WERI-Rb-1 (cell line): Measurements from ENCODE around the gene KCNN2.
"Not testable (repeated sequence)": the region's sequence is repeated elsewhere in the genome, so short reads cannot be mapped to it uniquely, and the experiment has no call there.

Experiments
- DNase-seq: peaks from one replicate; pipeline ENCODE4 v3.0.0-alpha.2; 2020
- H3K27ac ChIP-seq: fragments of 250-450 bp; sonication (Bioruptor Pico); 2 replicates; pipeline ENCODE4 v1.5.1; 2020; ENCODE audit warnings: mild to moderate bottlenecking, moderate library complexity
- H3K27me3 ChIP-seq: fragments of 250-450 bp; sonication (Bioruptor Pico); 2 replicates; pipeline ENCODE4 v1.5.1; 2021; ENCODE audit warnings: mild to moderate bottlenecking, low read depth, moderate library complexity; ENCODE audit not compliant: insufficient read depth, severe bottlenecking
- H3K36me3 ChIP-seq: fragments of 250-450 bp; sonication (Bioruptor Pico); 2 replicates; pipeline ENCODE4 v1.5.1; 2020; ENCODE audit warnings: mild to moderate bottlenecking, moderate library complexity
- H3K4me3 ChIP-seq: 2 replicates; pipeline ENCODE4 v1.5.1; 2011; ENCODE audit warnings: low read depth, mild to moderate bottlenecking, control low read depth, low read length
- H3K9me3 ChIP-seq: fragments of 250-450 bp; sonication (Bioruptor Pico); 2 replicates; pipeline ENCODE4 v1.5.1; 2021; ENCODE audit warnings: mild to moderate bottlenecking, moderate library complexity; ENCODE audit not compliant: severe bottlenecking
- TF ChIP-seq, protein P1 (sequence below): IDR thresholded peaks from 2 replicates; pipeline ENCODE4 v1.5.1; 2011; ENCODE audit warnings: low read depth, mild to moderate bottlenecking, control low read depth, inconsistent platforms, low read length

The KCNN2 gene

GRCh38 chr5:114430532-114430931, 68.7 kb downstream of the KCNN2 start:
- H3K4me3 ChIP-seq, result no peak overlapping the region
- TF ChIP-seq, protein P1, sequence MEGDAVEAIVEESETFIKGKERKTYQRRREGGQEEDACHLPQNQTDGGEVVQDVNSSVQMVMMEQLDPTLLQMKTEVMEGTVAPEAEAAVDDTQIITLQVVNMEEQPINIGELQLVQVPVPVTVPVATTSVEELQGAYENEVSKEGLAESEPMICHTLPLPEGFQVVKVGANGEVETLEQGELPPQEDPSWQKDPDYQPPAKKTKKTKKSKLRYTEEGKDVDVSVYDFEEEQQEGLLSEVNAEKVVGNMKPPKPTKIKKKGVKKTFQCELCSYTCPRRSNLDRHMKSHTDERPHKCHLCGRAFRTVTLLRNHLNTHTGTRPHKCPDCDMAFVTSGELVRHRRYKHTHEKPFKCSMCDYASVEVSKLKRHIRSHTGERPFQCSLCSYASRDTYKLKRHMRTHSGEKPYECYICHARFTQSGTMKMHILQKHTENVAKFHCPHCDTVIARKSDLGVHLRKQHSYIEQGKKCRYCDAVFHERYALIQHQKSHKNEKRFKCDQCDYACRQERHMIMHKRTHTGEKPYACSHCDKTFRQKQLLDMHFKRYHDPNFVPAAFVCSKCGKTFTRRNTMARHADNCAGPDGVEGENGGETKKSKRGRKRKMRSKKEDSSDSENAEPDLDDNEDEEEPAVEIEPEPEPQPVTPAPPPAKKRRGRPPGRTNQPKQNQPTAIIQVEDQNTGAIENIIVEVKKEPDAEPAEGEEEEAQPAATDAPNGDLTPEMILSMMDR, result no peak
- no peaks in the 10 kb centered on the region for H3K27me3 ChIP-seq
- no peak for DNase-seq
- H3K36me3 ChIP-seq, result no peaks in the 10 kb centered on the region
- no peak overlapping the region for H3K27ac ChIP-seq
- H3K9me3 ChIP-seq, result no peaks in the 10 kb centered on the region

DNA sequence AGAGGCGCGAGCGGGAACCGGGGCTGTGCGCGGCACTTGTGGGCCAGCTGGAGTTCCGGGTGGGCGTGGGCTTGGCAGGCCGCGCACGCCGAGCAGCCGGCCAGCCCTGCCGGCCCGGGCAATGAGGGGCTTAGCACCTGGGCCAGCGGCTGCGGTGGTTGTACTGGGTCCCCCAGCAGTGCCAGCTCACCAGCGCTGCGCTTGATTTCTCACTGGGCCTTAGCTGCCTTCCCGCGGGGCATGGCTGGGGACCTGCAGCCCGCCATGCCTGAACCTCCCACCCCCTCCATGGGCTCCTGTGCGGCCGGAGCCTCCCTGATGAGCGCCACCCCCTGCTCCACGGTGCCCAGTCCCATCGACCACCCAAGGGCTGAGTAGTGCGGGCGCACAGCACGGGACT, 70.8 kb downstream of the KCNN2 start:
- not testable (repeated sequence) for H3K36me3 ChIP-seq, DNase-seq, H3K27me3 ChIP-seq, H3K9me3 ChIP-seq, H3K27ac ChIP-seq, H3K4me3 ChIP-seq

DNA sequence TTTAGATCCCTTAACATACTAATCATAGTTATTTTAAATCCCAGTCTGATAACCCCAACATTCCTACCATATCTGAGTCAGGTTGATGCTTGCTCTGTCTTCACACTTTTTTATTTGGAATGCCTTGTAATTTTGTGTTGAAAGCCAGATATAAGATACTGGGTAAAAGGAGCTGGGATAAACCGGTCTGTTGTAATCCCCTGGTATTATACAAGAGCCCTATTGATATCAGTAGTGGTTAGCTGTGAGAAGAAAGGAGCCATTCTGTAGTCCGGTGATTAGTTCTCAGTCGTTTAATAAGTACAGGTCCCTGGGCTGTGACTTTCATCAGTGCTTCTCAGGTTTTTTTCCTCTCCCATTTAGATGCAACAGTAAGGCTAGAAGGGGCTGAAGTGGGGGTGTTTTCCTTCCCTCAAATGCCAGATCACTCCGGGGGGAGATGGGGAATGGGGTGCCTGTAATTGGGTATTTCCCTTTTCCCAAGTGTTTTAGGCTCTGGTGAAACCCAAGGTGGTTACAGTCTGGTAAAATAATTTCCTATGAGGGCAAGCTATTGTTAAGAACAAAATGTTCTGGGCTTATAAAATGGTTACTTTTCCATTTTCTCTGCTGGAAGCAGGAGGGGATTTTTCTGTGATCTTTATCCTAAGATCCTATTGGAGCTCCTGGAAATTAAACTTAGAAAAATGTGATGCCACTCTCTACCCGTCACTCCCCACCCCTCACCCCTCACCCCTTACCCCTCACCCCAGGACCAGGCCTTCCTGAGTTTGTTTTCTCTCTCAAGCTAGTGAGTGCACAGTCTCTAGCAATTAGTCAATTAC, 72.7 kb downstream of the KCNN2 start:
- H3K4me3 ChIP-seq, result no peak overlapping the region
- H3K36me3 ChIP-seq, result no peaks in the 10 kb centered on the region
- H3K9me3 ChIP-seq, result no peaks in the 10 kb centered on the region
- H3K27me3 ChIP-seq, result peaks cover 7% of the 10 kb centered on the region
- no peak overlapping the region for H3K27ac ChIP-seq
- TF ChIP-seq, protein P1, result no peak
- DNase-seq, result no peak

DNA sequence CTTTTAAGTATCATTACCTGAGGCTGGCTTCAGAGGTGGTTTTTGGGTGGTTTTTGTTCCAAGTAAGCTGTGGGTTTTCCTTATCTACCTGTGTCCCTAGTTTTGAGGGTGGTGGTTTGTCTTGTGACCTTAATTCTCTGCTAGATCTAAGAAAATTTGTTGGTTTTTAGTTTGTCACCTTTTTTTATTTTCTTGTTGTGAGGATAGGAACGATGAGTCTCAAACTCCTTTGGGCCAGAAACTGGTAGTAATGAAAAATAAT, 73.3 kb downstream of the KCNN2 start:
- no peaks in the 10 kb centered on the region for H3K9me3 ChIP-seq
- H3K4me3 ChIP-seq, result no peak overlapping the region
- no peak overlapping the region for H3K27ac ChIP-seq
- peaks cover 7% of the 10 kb centered on the region for H3K27me3 ChIP-seq
- no peaks in the 10 kb centered on the region for H3K36me3 ChIP-seq
- DNase-seq, result no peak
- TF ChIP-seq, protein P1, result no peak

DNA sequence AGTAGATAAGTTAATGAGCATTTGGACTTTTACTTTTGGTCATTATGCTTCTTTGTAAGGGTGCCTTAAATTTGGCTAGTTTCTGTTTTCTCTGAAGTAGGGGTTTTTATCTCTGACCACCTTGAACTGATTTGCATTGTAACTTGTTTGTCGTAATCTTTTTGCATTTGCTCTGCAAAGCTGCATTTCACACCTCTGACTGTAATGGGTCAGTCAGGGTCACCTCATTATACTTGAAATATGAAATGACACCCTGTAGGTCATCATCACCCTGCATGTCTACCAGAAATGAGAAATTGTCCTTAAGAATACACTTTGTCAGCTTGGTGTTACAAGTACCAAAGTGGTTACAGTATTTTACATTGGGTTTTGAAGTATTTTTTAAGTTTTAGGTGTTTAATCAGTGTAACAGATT, 74.0 kb downstream of the KCNN2 start:
- TF ChIP-seq, protein P1, result no peak
- H3K9me3 ChIP-seq, result no peaks in the 10 kb centered on the region
- no peak overlapping the region for H3K27ac ChIP-seq
- H3K4me3 ChIP-seq, result no peak overlapping the region
- H3K27me3 ChIP-seq, result peaks cover 7% of the 10 kb centered on the region
- no peak for DNase-seq
- H3K36me3 ChIP-seq, result no peaks in the 10 kb centered on the region

DNA sequence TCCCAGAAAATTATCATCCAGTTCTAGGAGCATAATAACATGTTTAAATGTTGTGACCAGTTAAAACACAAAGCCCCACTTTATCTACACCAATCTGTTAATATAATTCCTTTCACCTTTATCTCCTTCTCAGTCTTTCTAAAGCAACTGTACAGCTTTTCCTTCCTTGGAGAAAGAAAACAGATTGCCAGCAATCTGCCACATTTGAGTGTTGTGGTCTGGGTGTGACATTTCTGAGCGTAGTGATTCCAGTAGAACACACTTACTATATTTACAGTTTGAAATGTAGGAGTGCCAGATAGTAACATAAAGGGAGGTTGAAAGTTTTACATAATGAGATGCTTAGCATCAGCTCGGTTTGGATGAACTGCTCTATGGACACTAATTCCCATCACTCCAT, 76.1 kb downstream of the KCNN2 start:
- Histone ChIP-seq H3K9me3 (no peaks in the 10 kb centered on the region), H3K27ac (no peak overlapping the region), H3K27me3 (peaks cover 7% of the 10 kb centered on the region), H3K4me3 (no peak overlapping the region), H3K36me3 (no peaks in the 10 kb centered on the region)
- DNase-seq, result no peak
- TF ChIP-seq, protein P1, result no peak
